Stimulated activated CD4-positive, alpha-beta T cell treated with anti-CD3 and anti-CD28 coated beads, TNF-alpha, amount 100 ng/mL, for 24 hours (primary cell): ENCODE data around the gene PRSS33.
A peak's percentile ranks its signal among the peaks of the same experiment; 100 is the strongest.

Source experiments
- DNase-seq, 3 experiments: peaks; one replicate each; pipeline ENCODE4 v3.0.0-alpha.2; 2020; ENCODE audit warnings: low read depth in 3 of 3

PRSS33 gene

DNA sequence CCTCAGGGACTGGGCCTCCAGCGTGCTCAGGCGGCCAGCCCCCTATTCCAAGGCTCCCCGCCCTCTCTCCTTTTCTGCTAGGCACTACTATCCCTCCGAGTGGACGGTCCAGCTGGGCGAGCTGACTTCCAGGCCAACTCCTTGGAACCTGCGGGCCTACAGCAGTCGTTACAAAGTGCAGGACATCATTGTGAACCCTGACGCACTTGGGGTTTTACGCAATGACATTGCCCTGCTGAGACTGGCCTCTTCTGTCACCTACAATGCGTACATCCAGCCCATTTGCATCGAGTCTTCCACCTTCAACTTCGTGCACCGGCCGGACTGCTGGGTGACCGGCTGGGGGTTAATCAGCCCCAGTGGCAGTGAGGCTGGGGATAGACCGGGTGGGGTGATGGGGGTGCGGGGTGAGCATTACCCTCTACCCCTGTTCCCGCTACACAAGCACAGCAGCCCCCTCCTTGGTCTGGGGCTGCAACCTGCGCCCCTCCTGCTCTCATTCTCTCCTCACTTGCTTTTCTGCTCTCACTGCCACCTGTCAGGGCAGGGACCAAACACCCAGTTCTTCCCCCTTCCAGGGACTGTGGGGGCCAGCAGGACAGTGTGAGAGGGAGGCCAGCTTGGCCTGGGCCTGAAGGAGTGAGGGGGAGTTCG lies 12.0 kb upstream of the PRSS33 start:
- DNase-seq: no peak

DNA sequence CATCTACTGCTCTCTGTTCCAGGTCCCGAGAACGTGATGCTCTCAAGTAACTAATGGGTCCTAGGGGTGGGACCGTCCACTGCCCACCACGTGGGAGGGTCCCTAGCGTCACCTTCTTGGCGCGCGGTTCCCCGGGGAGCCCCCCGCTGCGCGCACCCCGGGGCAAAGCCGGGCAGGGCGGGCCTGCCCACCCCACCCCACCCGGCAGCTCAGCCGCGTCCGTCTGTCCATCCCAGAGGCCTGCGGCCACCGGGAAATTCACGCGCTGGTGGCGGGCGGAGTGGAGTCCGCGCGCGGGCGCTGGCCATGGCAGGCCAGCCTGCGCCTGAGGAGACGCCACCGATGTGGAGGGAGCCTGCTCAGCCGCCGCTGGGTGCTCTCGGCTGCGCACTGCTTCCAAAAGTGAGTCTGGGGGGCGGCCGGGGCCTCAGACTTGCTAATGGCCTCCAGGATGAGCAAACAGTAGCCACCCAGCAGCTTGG lies 11.4 kb upstream of the PRSS33 start:
- no peak for DNase-seq

DNA sequence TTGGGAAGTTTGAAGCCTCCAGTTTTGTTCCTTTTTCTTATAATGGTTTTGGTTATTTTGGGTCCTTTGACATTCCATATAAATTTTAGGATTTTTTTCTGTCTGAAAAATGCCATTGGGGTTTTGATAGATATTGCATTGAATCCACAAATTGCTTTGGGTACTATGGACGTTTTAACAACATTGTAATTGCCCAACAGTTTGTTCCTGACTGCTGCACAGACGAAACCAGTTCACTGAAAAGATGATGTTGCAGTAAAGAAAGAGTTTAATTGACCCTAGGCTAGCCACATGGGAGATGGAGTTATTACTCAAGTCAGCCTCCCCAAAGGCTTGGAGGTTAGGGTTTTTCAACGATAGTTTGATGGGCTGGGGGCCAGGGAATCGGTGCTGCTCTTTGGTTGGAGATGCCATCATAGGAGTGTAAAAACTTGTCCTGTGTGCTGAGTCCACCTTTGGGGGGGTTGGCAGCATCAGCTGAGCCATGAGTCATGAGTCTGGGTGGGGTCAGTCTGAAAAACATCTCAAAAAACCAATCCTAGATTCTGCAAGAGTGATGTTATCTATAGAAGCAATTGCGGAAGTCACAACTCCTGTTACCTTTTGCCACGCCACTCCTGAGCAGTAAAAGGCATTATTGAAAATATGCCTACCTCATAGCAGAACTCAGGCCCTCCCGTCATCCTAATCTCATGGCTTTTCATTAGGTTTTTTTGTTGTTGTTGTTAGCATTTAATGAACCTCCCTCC lies 8.2 kb upstream of the PRSS33 start:
- DNase-seq: no peak

DNA sequence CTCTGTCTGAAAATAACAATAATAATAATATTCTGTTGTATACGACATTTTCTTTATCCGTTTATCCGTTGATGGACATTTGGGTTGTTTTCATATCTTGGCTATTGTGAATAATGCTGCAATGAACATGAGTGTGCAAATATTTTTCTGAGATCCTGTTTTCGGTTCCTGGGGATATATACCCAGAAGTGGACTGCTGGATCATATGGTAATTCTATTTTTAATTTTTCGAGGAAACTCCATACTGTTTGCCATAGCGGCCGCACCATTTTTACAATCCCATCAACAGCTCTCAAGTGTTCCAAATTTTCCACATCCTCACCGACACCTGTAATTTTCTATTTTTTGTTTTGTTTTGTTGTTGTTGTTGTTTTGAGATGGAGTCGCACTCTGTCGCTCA lies 5.6 kb upstream of the PRSS33 start:
- no peak for DNase-seq

DNA sequence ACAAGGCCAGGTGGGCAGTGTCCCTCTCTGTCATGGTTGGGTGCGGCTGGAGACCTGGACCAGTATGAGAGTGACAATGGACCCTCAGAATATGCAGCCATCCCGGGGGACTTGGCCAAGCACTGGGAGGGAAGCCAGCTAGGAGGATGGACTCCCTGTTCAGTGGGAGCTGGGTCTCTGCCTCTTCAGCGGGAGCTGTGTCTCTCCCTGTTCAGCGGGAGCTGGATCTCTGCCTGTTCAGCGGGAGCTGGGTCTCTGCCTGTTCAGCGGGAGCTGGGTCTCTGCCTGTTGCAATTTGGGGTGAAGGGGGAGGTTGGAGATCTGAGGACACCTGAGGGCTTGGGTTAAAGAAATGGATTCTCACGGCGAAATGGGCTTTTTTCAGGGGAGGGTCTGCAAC lies 3.8 kb upstream of the PRSS33 start:
- no peak for DNase-seq

DNA sequence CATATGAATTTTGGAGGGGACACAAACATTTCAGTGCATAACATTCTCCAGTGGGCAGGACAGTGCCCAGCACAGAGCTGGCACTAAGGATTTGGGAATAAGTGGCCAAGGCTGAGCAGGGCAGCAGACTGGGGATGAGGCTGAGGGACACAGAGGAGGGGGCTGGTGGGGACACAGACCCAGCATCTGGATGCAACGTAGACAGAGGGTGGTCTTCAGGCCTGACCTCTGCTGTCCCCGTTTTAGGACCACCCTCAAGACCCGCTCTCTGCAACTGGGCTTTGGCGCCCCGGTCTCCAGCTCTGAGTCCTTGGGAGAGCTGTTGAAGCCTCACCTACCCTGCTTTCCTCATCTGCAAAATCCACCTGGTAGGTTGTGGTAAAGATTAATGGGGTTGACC lies 3.3 kb upstream of the PRSS33 start:
- DNase-seq: no peak

DNA sequence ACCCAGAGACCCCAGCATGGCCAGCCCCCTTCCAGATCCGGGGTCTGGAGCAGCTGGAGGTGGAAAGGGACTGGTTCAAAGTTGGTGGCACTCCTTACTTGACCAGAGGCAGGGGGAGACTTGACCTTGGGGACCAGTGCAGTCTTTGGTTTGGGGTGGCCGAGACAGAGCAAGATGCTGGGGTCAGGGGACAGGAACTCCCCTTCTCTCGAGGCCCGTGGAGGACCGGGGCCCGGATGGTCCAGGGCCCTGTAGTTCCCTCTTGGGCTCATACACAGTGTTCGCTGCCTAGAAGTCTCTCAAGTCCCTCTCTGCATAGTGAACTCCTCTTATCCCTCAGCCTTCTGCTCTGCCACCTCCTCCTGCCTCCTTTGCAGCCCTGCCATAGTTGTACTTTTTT lies 601 bp upstream of the PRSS33 start:
- DNase-seq: no peak

DNA sequence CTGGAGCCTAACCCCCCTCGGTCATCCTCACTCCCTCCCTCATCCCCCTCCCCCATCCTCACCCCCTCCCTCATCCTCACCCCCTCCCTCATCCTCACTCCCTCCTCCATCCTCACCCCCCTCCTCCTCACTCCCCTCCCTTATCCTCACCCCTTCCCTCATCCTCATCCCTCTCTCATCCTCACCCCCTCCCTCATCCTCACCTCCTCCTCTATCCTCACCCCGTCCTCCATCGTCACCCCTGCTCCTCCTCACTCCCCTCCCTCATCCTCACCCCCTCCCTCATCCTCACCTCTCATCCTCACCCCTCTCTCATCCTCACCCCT lies 571 bp downstream of the PRSS33 start:
- no peak for DNase-seq

DNA sequence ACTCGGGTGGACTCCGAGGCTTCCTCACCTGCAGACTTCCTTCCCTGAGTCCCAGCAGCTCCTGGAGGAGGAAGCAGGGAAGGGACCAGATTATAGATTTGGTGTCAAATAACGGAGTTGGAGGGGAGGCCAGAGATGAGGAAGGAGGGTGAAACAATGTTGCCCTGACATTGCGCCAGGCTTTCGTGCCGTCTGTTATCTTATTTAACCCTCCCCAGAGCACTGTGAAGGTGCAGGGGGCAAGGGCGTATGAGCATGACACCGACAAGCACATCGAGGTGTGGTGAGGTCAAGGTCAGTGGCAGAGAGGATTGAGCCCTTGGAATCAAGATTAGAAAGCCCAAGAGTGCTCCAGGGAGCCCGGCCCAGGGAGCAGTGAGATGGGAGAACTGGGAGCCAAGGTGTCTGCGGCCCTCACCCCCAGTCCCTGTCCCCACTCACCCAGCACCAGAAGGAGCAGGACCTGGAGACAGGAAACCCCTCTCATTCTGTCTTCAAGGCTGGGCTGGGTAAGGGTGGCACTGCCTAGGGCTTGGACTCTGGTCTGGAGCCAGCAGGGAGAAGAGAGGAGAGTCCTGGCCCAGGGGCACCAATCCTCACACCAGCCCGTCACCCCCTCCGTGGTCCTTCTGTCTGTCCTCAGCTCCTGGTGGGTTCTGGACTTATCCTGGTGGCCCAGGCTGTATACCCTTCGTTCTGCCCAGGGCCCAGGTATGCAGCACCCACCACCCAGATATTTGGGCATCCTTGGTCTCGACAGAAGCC lies 1.1 kb downstream of the PRSS33 start:
- DNase-seq: no peak

DNA sequence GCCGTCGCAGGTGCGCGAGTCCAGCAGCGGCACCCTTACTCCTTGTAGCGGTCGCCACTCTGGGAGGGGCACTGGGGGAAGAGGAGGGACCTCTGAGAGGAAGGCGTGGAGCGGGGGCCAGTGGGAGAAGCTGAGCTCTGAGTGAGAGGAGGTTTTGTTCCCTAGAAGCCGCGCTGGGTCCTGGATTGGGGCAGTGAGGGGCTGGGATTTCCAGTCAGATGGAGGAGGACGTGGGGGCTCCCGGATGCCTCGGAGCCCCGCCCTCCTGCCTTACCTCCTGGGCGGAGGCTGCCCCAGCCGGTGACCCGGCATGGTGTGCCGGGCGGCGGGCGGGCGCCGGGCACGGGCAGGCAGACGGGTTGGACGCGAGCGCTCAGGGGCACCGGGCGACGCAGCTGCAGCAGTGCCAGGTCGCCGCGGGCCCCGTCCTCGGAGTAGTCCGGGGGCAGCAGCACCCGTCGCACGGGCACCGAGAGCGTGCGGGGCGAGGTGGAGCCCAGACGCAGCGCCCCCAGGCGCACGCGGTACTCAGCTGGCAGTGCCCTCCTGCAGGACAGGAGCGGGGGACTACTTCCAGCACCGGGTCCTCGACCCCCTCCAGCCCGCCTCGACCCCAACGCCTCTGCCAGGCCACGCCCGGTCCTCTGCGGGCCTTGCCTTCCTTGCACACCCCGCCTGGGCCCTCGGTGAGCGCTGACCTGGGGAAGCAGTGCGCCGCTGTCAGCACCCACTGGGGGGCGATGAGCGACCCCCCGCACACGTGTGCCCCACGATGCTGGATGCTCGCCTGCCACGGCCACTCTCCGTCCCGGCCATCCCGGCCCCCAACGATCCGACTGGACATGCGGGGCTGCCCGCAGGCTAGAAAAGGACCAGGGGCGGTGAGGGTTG lies 2.0 kb downstream of the PRSS33 start:
- peak in 1 of 3 experiments; percentile 56 for DNase-seq

DNA sequence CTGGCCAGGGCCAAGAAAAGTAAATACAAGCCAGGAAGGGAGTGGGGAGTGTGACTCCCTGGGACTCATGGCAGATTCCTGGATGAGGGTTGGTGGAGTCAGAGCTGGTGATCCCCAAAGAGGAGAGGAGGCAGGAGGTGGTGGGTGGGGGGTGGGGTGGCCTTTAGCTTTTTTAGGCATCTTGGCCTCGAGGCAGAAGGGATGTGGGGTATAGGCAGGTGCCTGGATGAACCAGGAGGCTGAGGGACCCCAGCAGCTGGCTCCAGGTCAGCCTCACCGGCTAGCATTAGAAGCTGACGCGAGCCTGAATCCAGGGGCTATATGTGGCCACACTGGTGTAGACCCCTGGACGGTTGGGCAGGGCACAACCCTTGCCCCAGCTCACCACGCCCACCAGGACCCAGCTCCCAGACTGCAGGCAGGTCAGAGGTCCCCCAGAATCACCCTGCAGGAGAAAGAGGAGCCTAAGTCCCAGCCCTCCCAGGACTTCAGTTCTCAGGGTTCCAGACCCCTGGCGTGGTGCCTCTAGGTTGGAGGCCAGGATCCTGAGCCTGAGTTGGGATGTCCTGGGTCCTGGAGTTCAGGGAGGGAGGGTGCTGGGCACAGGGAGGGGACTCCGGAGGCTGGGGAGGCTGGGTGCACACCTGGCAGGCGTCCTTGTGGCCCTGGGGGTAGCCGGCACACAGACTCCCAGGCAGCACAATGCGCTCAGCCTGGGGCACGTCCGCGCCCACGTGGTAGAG lies 2.8 kb downstream of the PRSS33 start:
- no peak for DNase-seq

DNA sequence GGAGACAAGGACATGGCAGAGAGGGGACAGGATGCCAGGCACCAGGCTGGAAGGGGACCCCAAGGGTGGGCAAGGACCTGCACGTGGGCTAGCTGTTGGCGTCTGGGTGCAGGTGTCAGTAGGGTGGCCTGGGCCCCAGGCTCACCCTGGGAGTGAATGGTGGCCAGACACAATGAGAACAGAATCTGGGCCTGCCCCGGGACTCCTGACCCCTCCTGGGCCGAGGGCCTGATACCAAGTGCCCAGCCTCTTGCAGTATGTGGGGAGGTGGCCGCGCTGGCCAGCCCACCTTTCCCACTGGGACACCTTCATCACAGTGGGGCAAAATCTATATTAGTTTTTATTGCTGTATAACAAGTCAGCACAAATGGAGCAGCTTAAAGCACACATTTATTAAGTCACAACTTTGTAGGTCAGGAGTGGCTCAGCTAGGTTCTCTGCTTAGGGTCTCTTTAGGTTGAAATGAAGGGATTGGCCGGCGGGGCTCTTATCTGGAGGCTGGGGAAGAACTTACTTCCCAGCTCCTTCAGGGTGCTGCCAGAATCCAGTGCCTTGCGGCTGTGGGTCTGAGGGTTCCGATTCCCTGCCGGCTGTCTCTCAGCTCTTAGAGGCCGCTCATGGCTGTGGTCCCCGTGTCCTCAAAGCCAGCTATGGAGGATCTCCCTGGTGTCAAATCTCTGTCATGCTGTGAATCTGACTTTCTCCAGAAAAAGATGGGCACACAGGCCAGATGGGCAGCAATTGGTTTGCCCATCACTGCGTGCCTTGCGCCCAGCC lies 3.6 kb downstream of the PRSS33 start:
- DNase-seq: no peak

DNA sequence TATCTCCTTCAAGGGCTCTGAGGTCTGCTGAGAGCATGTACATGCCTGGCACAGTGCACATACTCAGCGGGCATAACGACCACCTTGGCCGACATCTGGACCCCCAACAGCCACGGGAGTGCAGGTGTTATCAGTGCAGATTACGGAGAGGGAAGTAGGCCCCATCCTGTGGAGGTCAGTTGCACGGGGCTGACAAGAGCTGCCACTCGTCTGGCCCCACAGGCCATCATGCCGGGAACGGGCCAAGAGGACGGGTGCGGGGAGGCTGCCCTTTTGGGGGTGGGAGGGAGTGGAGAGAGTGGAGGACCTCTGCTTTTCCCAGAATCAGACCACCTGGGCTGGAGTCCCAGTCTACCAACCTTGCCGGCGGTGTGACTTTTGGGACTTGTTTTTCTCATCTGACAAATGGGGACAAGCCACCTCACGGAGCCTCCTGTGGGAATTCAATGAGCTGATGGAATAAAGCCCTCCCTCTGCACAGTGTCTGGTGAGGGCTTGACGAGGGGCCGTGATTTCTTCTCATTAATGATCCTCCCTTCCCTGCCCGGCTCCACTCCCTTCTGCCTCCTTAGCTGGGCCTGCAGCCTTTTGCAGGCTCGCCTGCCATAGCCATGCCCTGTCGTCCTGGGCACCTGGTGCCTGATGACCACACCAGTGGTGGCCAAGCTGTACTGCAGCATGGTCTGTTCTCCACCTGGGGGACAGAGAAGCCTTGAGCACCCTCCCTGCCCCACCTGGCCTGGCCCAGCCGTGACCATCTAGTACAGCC lies 4.6 kb downstream of the PRSS33 start:
- no peak for DNase-seq

DNA sequence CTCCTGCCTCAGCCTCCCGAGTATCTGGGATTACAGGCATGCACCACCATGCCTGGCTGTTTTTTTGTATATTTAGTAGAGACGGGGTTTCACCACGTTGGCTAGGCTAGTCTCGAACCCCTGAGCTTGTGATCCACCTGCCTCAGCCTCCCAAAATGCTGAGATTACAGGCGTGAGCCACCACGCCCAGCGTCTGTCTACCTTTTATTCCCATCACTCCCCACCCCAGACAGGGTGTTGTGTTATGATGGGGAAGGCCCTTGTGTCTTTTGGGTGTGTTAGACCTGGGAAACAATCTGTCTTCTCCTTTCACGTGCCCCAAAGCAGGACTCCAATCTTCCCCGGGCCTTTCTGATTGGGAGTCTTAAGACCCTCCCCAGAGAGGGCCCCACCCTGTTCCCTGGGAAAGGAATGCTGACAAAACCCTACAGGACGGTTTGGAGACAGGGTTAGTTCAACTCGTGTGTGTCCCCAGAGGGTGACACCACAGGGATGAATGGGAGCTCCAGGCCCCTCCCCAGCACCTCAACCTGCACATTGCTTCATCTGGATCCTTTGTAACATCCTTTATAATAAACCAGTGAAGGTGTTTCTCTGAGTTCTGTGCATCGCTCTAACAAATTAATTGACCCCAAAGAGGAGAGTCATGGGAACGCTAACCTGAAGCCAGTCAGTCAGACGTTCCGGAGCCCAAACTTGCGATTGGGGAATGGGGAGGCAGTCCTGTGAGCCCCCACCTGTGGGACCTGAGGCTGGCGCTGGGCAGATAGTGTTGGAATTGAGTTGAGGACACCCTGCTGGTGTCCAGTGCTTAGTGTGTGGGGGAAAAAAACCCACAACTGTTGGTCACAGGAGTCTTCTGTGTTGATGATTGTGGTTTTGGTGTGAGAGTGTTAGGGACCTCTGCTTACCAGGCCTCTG lies 7.1 kb downstream of the PRSS33 start:
- no peak for DNase-seq

DNA sequence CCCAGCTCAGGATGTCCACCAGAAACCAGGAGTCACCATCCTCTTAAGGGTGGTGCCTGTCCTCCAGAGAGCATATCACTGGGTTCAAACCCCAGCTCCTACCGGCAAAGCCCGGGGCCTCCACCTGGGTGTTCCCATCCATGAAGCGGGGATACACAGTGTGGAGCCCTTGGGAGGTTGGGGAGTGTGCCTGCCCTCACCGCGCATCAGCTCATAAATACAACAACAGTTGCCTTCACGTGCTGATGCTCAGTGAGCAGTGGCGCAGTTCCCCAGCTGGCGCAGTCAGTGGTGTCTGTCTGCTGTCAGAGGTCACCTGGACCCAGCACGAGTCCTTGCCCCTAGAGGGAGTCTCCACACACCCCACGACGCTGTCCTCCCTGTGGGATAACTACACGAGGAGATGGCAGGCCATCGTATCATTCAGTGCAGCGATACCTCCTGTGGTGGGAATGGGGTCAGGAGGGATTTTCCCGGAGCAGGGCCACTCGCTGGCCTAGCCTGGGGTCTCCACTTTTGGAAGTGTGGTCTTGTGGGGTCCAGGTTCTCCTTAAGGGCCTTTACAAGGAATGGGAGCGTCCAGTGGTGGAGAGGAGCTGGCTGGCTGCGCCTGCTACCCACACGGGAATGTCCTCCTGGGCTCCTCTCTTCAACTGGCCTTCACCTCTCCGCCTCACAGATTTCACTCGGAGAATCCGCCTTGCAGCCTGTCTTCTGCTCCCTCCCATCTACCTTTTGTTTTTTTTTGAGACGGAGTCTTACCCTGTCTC lies 8.0 kb downstream of the PRSS33 start:
- DNase-seq: no peak

DNA sequence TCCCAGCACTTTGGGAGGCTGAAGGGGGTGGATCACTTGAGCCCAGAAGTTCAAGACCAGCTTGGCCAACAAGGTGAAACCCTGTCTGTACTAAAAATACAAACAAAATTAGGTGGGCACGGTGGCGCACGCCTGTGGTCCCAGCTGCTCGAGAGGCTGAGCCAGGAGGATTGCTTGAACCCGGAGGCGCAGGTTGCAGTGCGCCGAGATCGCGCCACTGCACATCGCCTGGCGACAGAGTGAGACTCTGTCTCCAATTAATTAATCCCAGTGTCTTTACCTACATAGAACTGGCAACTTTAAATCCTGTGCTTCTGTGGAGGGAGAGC lies 8.8 kb downstream of the PRSS33 start:
- DNase-seq: no peak

DNA sequence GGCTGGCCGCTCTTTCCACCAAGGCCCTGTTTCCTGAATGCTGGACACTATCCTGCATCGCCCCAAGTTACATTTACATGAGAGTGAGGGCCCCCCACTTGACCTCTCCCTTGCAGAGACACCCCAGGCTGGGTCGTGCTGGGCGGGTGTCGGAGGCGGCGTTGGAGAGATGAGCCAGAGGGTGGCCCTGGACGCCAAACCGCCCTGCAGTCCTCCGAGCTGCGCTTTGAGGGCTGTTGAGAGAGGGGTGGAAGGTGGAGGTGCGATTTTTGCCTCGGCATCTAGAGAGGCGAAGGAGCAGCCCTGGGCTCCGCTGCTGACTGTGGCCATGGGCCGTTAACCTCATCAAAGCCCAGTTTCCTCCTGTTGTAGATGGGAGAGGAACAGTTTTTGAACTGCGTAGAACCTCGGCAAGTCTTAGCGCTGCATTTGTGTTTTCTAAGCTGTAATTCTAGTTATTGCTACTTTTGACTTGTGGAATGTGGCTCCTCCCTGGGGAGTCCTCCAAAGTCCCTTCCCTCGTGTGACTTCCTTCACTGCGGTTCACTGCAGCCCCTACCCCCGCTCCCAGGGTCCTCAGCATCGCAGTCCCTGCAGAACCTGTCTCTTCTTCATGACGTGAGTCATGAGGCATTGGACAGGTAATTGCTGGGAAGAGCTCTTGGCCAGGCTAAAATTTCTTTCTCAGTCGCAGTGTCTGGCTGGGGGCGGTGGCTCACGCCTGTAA lies 9.3 kb downstream of the PRSS33 start:
- DNase-seq: no peak
